Activated CD4-positive, alpha-beta T cell treated with anti-CD3 and anti-CD28 coated beads, Interleukin-2, amount 50 U/mL, for 1 hour (primary cell): ENCODE measurements around the gene HCN1.
"Not testable (repeated sequence)": the region's sequence is repeated elsewhere in the genome, so short reads cannot be mapped to it uniquely, and the experiment has no call there.

Experiments
- DNase-seq: peaks from one replicate; pipeline ENCODE4 v3.0.0-alpha.2; 2020

Gene HCN1

DNA sequence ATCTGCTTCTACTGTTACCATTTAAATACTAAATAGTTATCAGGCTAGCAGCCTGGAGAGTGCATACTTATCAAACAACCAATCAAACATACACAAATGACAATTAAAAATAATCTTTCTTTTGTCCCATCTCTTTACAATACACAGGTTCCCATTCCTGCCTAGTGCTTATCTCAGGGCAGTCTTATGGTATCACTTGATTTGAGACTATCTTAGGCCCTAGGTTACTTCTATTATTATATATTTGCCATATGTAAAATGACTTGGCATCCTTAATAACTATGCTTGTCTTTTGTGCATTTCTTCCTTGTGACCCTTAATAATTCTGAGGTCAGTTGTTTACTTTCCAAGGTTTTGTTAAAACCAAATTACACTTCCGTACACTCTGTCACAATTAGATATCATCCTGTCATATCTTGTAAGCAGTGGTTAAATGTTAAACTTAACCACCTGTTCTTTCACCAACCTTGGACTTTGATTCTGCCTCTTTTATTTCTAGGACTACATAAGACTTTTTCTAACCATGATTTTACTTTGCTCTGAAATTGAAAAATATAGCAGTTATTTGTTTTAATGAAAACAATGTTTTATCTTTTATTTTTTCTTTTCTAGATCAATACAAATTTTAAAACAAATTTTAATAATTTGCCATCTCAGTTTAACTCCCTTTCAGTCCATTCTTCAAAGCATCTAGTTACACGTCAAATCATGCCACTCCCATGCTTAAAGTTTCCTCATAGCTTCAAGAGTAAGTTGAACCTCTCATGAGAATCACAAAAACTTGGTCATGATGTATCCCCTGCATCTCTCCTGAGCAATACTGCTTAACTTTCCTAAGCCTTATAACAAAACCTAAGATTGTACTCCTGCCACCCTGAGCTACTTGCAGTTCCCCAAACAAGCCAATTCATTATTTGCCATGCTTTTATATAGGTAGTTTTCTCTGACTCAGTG lies 281.3 kb downstream of the HCN1 start:
- no peak for DNase-seq

GRCh38 chr5:45411971-45412612 lies 284.1 kb downstream of the HCN1 start:
- no peak for DNase-seq

DNA sequence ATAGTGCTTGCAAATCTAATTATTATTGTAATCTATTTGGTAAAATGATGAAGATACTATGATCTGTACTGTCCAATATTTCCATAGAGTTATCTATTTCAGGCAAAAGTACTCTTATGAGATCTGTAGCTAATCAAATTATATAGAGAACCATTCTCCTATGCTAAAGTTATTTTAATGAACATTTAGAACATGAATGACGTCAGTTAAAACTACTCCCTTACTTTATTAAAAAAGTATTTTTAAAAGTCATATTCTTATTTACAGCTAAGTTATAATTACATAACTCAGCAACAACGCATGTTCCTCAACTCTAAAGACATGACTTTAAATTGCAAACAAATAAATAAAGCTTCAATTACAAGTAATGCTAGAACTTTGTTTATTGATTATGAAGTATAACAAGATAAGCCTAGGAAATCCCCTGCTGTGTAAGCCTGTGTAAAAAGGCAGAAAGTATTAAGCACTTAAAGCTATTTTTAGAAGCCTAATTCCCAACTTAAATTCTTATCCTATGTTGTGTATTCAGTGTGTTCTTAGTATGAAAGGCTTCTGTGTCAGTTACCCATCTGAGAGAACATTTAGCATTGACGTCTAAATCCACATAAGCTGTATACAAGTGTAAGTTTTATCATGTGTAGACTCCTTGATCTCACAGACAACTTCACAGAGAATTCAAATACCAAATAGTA lies 285.7 kb downstream of the HCN1 start:
- no peak for DNase-seq

DNA sequence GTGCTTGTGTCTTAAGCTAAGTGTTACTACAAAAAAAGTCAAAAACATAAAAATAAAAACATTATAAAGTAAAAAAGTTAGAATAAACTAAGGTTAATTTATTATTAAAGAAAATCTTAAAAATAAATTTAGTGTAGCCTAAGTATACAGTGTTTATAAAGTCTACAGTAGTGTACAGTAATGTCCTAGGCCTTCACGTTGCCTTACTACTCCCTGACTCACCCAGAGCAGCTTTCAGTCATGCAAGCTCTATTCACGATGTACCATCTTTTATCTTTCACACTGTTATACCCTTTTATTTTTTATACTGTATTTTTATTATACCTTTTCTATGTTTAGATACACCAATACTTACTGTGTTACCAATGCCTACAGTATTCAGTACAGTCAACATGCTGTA lies 288.1 kb downstream of the HCN1 start:
- DNase-seq, result no peak

DNA sequence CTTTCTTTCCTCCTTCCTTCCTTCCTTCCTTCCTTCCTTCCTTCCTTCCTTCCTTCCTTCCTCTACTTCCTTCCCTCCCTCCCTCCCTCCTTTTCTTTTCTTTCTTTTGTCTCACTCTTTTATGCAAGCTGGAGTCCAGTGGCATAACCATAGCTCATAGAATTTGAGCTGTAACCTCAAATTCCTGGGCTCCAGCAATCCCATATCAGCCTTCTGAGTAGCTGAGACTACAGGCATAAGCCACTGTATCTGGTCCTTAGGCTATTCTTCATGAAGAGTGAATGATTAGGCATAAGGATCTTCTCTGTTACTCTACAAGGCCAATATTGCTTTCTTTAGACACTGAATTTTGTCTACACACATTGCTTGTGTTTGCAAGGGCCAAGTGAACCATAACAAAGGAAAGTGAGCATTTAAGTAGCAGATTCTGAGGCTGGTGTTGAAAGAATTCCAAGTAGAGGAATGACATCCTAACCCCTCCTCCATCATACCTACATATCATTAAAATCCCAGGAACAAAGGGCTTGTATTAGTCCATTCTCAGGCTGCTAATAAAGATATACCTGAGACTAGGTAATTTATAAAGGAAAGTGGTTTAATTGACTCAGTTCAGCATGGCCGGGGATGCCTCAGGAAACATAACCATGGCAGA lies 293.2 kb downstream of the HCN1 start:
- DNase-seq, result no peak

GRCh38 chr5:45399041-45399440 lies 297.1 kb downstream of the HCN1 start:
- DNase-seq, result no peak

DNA sequence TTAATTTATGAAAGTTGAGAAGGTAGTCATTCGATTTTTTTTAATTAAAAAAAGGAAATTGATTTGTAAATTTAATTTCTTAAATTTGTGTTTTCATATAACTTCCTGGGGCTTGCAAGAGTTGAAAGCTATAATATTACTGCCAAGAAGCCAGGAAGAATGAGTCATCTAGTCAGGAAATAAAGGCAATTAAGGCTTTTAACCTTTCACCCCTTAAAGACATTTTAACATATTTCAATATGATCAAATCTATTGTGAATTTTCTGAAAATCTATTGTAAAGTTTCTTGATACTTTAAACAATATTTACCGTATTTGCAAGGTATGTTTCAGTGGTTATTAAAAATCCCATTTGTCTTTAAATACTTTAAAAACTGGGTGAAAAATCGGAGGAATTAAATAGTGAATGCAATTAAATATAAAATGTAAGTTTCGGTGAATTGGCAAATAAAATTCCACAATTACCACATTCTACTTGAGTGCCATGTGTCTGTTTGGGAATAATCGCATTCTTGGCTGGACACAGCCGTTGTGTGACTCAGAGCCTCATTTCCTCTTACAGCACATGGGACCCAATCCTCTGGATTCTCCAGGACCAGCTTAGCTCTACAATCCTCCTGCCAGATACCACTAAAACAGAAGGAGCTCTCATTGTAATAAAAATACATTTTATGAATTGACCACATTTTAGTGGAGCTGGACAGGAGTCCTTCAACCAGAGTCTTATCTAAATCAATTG lies 310.7 kb downstream of the HCN1 start:
- DNase-seq, result no peak

GRCh38 chr5:45383985-45384384 lies 312.2 kb downstream of the HCN1 start:
- no peak for DNase-seq

- no peak for DNase-seq
Measured at GRCh38 chr5:45382583-45382982, 313.6 kb downstream of the HCN1 start.

DNA sequence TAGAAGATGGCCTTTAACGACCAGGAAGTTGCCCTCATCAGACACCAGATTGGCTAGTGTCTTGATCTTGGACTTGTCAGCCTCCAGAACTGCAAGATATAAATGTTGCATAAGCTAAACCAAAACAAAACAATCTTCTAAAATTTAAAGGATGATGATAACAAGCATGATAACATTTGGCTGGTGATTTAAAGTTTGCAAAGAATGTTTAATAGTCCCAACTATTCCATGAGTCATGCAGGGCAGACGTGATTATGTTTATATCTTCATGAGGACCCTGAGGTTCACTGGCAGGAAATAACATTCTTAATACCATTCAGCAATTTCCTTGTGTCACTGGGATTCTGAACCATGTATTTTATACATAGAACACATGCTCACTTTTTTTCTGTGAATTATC lies 319.8 kb downstream of the HCN1 start:
- DNase-seq, result no peak

- no peak for DNase-seq
Measured at GRCh38 chr5:45372629-45373028, 323.6 kb downstream of the HCN1 start.

GRCh38 chr5:45371423-45371822 lies 324.8 kb downstream of the HCN1 start:
- DNase-seq, result not testable (repeated sequence)

- no peak for DNase-seq
Measured at GRCh38 chr5:45355189-45355992, 340.8 kb downstream of the HCN1 start.

- DNase-seq, result no peak
Measured at GRCh38 chr5:45336464-45336863, 359.7 kb downstream of the HCN1 start.

DNA sequence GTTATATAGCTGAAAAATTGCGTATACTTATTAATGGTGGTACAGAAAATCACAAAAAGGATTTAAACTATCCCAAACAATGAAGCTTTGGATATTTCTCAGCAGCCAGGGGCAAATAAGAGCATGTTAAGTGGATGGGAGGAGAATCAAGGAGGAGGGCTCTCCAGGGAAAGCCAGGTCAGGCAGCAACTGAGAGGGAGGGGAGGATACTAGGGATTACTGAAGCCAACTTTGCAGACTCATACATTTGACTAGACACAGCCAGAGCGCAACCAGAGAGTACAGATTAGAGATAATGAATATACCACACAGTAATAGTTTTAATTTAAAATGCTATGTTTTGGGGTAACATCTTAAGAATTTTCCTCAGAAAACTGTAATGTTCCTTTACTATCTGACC lies 360.2 kb downstream of the HCN1 start:
- DNase-seq, result no peak

DNA sequence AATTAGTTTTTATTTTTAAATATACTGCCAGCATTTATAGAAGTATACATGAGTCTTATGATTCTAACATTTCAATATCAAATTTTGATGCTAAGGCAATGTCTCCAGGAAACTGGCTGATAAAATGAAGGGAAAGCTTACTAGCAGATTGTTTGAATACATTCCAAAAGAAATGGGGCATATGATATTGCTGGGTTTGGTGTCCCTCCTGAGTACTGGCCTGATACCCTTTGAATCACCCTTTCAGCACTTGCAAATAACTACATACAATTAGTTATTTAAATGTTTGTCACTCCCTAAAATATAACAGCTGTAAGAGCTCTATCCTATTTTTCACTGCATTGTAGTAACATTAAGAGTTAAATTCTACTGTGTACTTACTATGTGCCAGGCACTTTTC lies 360.8 kb downstream of the HCN1 start:
- DNase-seq, result no peak

DNA sequence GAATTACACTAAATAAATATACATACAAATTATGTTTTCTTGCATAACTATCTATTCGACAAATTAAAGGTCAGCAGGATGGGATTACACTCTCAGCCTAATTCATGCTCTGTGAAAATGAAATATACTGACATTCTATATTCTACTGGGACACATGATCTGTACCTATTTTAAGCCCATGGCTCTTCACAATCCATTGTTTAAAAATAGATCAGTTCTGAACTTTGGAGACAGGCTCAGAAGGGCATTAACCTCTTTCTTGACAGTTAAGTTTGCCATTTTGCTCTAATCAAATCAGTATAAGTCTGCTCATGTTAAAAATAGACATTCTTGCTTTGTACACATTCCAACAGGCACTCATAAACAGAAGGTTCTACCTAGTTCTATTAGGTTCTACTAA lies 361.2 kb downstream of the HCN1 start:
- no peak for DNase-seq

- DNase-seq, result not testable (repeated sequence)
Measured at GRCh38 chr5:45312627-45313026, 383.6 kb downstream of the HCN1 start.

DNA sequence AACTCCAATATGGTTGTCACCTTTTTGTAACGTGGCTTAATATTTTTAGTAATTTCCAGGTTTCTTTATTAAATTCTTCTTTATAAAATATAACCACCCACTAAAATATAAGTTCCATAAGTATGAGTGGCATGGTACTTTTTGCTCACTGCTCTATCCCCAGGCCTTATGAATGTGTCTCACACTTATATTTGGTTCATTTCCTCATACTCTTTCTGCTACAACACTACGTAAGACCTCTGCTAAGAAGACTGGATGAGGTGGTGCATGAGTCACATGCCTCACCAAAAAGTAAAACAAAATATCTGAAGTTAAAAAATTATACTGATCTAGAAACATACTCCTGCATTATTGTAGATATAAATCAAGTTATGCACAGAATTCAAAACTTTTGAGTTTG lies 400.9 kb downstream of the HCN1 start:
- DNase-seq, result no peak

DNA sequence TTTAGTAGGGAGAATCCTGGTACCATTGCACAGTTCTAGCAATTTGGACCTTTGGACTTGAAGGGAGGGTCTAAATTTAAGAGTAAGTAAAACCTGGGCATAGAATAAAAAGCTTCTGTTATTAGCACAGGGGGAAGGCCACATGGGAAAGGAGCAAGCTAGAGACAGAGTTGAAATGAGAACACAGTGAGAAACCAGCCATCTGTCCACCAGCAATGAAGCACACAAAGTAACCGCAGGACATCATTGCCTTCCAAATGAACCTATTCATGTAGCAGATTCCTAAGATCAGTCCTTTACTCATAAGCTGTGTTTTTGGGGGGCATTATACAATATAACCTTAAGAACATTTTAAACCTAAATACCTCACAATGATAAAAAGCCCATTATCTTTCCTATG lies 407.4 kb downstream of the HCN1 start:
- DNase-seq, result no peak

DNA sequence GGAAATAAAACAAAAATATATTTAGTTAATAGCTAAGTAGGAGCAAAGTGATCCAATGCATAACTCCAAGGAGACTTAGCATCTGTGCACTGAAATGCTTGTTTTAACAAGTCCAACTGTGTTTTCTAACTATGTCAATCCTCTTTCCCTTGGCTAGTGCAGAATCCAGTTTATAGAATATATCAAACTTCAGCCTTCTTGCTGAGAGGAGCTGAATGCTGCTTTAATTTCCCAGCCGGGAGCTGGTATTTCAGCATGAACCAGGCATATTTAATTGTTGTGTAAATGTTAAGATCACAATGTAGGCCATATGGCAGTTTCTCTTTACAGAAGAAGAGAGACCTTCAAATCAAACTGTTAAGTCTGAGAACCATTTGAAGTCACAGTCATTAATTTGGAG lies 411.7 kb downstream of the HCN1 start:
- no peak for DNase-seq

DNA sequence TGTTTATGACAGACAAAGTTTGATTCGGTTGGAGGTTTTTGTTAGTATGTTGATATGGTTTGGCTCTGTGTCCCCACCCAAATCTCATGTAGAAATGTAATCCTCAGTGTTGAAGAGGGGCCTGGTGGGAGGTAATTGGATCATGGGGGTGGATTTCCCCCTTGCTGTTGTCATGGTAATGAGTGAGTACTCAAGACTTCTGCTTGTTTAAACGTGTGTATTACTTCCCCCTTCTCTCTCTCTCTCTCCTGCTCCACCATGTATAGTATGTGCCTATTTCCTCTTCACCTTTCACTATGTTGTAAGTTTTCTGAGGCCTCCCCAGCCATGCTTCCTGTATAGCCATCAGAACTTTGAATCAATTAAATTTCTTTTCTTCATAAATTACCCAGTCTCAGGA lies 415.1 kb downstream of the HCN1 start:
- DNase-seq, result no peak
